Measurements from ENCODE around the gene TMEM151B.

Gene TMEM151B

GRCh38 chr6:44228836-44229235 is 41.4 kb upstream of the TMEM151B start:
- TF ChIP-seq FOXP2 (optimal IDR thresholded peaks at IDR 0.05; ENCODE audit: borderline replicate concordance, extremely low read depth, extremely low read length, insufficient read depth) (no peak), REST (IDR thresholded peaks at IDR 0.05; ENCODE audit: insufficient read depth in 1 of 2, low read depth in 2 of 2, low read length in 2 of 2) (no peak), SIN3A (IDR thresholded peaks at IDR 0.05; ENCODE audit: borderline replicate concordance, insufficient read depth, low read length) (no peak)

DNA sequence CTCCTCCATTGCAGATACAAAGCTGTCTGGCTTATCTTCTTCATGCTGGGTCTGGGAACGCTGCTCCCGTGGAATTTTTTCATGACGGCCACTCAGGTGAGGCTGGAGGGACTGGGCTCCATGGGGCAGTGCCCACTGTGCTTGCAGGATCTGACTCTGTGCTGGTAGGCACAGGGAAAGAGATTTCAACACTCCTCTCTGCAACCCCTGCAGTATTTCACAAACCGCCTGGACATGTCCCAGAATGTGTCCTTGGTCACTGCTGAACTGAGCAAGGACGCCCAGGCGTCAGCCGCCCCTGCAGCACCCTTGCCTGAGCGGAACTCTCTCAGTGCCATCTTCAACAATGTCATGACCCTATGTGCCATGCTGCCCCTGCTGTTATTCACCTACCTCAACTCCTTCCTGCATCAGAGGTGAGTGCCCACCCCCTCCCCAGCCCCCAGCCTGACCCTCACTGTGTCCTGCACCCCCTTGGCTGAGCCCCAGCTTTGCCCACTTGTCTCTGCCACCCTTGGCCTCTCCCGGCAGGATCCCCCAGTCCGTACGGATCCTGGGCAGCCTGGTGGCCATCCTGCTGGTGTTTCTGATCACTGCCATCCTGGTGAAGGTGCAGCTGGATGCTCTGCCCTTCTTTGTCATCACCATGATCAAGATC is 40.7 kb upstream of the TMEM151B start:
- no peak for TF ChIP-seq TAF1 (IDR thresholded peaks at IDR 0.05; ENCODE audit: borderline replicate concordance, insufficient read depth, low read length)
- TF ChIP-seq FOXP2 (optimal IDR thresholded peaks at IDR 0.05; ENCODE audit: borderline replicate concordance, extremely low read depth, extremely low read length, insufficient read depth), result no peak
- no peak for TF ChIP-seq POLR2AphosphoS5 (IDR thresholded peaks at IDR 0.05; ENCODE audit: low read depth, low read length)
- no peak for TF ChIP-seq REST (IDR thresholded peaks at IDR 0.05; ENCODE audit: insufficient read depth in 1 of 2, low read depth in 2 of 2, low read length in 2 of 2)
- no peak for TF ChIP-seq SIN3A (IDR thresholded peaks at IDR 0.05; ENCODE audit: borderline replicate concordance, insufficient read depth, low read length)

- TF ChIP-seq SIN3A (IDR thresholded peaks at IDR 0.05; ENCODE audit: borderline replicate concordance, insufficient read depth, low read length) (no peak), REST (IDR thresholded peaks at IDR 0.05; ENCODE audit: insufficient read depth in 1 of 2, low read depth in 2 of 2, low read length in 2 of 2) (no peak), TAF1 (IDR thresholded peaks at IDR 0.05; ENCODE audit: borderline replicate concordance, insufficient read depth, low read length) (no peak), FOXP2 (optimal IDR thresholded peaks at IDR 0.05; ENCODE audit: borderline replicate concordance, extremely low read depth, extremely low read length, insufficient read depth) (no peak), POLR2AphosphoS5 (IDR thresholded peaks at IDR 0.05; ENCODE audit: low read depth, low read length) (no peak)
These were observed 40.1 kb upstream of the TMEM151B start for GRCh38 chr6:44230034-44230675.

GRCh38 chr6:44232676-44233566 is 37.3 kb upstream of the TMEM151B start:
- TF ChIP-seq FOXP2 (optimal IDR thresholded peaks at IDR 0.05; ENCODE audit: borderline replicate concordance, extremely low read depth, extremely low read length, insufficient read depth), result no peak
- TF ChIP-seq TAF1 (IDR thresholded peaks at IDR 0.05; ENCODE audit: borderline replicate concordance, insufficient read depth, low read length), result no peak
- no peak for TF ChIP-seq REST (IDR thresholded peaks at IDR 0.05; ENCODE audit: insufficient read depth in 1 of 2, low read depth in 2 of 2, low read length in 2 of 2)
- TF ChIP-seq SIN3A (IDR thresholded peaks at IDR 0.05; ENCODE audit: borderline replicate concordance, insufficient read depth, low read length), result no peak
- no peak; the same call in 1 of the 2 replicates for TF ChIP-seq POLR2AphosphoS5 (IDR thresholded peaks at IDR 0.05; ENCODE audit: low read depth, low read length)

Measured in PFSK-1 (cell line).